B cell (primary cell): ENCODE data around the gene MR1. TPM values are rescaled to one million over a fixed set of nuclear protein-coding genes. Genes with fewer than 3 reads are reported as not detected.

ENCODE experiments used
- ATAC-seq: fragments of 200-7000 bp; cut with Tn5 transposase; one replicate; pipeline ENCODE4 v1.10.0; 2021; ENCODE audit warnings: low read depth, mild to moderate bottlenecking, moderate number of reproducible peaks, moderate library complexity
- CTCF ChIA-PET: fragments of 350-600 bp; sonication (Branson Sonifier 250); formaldehyde crosslinking; loops from one replicate; lab custom pipeline; 2021; ENCODE audit warnings: antibody characterized with exemption, inconsistent platforms; lab: Charles Lee
- POLR2A ChIA-PET: fragments of 350-600 bp; sonication (Branson Sonifier 250); formaldehyde crosslinking; loops from one replicate; lab custom pipeline; 2021; ENCODE audit warnings: antibody characterized with exemption; lab: Charles Lee
- DNase-seq: peaks from one replicate; pipeline ENCODE4 v3.0.0; 2013
- H2AFZ ChIP-seq: 2 replicates; pipeline ENCODE4 v1.6.1; 2012; ENCODE audit warnings: mild to moderate bottlenecking, low read depth, low read length; ENCODE audit not compliant: insufficient read depth, poor library complexity, severe bottlenecking
- H3K27ac ChIP-seq, 2 donors: 1 replicate in 1 of 2; 2 replicates in 1 of 2; pipeline ENCODE4 v1.5.1; 2012 to 2013; ENCODE audit warnings: low read length in 2 of 2, mild to moderate bottlenecking in 2 of 2, moderate library complexity in 1 of 2
- H3K27me3 ChIP-seq, 4 experiments: fragments of 200-600 bp in 1 of 4; sonication (generic) in 1 of 4; replicated peaks in 1 of 4; 1 replicate in 2 of 4; 2 replicates in 2 of 4; pipeline versions ENCODE4 v1.6.1 to v1.7.0; 2013 to 2016; ENCODE audit warnings: low read length in 3 of 4, mild to moderate bottlenecking in 2 of 4, mixed read lengths in 1 of 4, moderate library complexity in 1 of 4; ENCODE audit not compliant: insufficient read depth in 4 of 4, control insufficient read depth in 3 of 4; ENCODE audit errors: control extremely low read depth in 1 of 4
- H3K36me3 ChIP-seq, 2 experiments: replicated peaks in 1 of 2; 1 replicate in 1 of 2; 2 replicates in 1 of 2; pipeline versions ENCODE4 v1.6.1 to v1.7.1; 2013; ENCODE audit warnings: low read length in 1 of 2; ENCODE audit not compliant: insufficient read depth in 2 of 2, control insufficient read depth in 1 of 2; ENCODE audit errors: control extremely low read depth in 1 of 2, extremely low read depth in 1 of 2
- H3K4me1 ChIP-seq, 2 donors: fragments of 200-600 bp in 1 of 2; sonication (generic) in 1 of 2; 1 replicate in 1 of 2; 2 replicates in 1 of 2; pipeline versions ENCODE4 v1.5.1 to v1.6.1; 2013 to 2017; ENCODE audit warnings: low read length in 2 of 2; ENCODE audit not compliant: control insufficient read depth in 2 of 2, insufficient read depth in 2 of 2
- H3K4me2 ChIP-seq: replicated peaks from 2 replicates; pipeline ENCODE3; 2012; ENCODE audit warnings: mild to moderate bottlenecking, low read depth, low read length; ENCODE audit not compliant: poor library complexity, severe bottlenecking
- H3K4me3 ChIP-seq, 5 experiments: fragments of 200-600 bp in 1 of 5; sonication (generic) in 1 of 5; 1 replicate in 3 of 5; 2 replicates in 2 of 5; pipeline versions ENCODE4 v1.5.1 to v1.7.0; 2011 to 2016; ENCODE audit warnings: low read length in 4 of 5, mild to moderate bottlenecking in 4 of 5, low read depth in 2 of 5, control low read depth in 1 of 5, moderate library complexity in 1 of 5; ENCODE audit not compliant: insufficient read depth in 1 of 5; ENCODE audit errors: control extremely low read depth in 1 of 5, extremely low read depth in 1 of 5
- H3K79me2 ChIP-seq: fragments of 200-600 bp; sonication (generic); one replicate; pipeline ENCODE4 v1.6.0; 2016; ENCODE audit warnings: low read length; ENCODE audit not compliant: control insufficient read depth, insufficient read depth
- H3K9ac ChIP-seq: fragments of 200-600 bp; sonication (generic); 2 replicates; pipeline ENCODE4 v1.6.1; 2017; ENCODE audit warnings: mild to moderate bottlenecking, low read length, moderate library complexity
- H3K9me3 ChIP-seq, 3 donors: one replicate each; pipeline versions ENCODE4 v1.6.1 to v1.7.1; 2013; ENCODE audit warnings: low read length in 2 of 3; ENCODE audit not compliant: control insufficient read depth in 2 of 3, insufficient read depth in 1 of 3; ENCODE audit errors: control extremely low read depth in 1 of 3
- H4K20me1 ChIP-seq: 2 replicates; pipeline ENCODE4 v1.6.0; 2012; ENCODE audit warnings: mild to moderate bottlenecking, low read length; ENCODE audit not compliant: insufficient read depth, control insufficient read depth, poor library complexity, severe bottlenecking
- H3K27ac Mint-ChIP-seq: one replicate; pipeline ENCODE4 v1.8.0; 2021; ENCODE audit warnings: mixed read lengths
- H3K27me3 Mint-ChIP-seq: one replicate; pipeline ENCODE4 v1.8.0; 2021; ENCODE audit warnings: mixed read lengths
- H3K4me1 Mint-ChIP-seq: one replicate; pipeline ENCODE4 v1.8.0; 2021; ENCODE audit warnings: mixed read lengths
- H3K4me3 Mint-ChIP-seq: one replicate; pipeline ENCODE4 v1.8.0; 2021; ENCODE audit warnings: mixed read lengths
- H3K9me3 Mint-ChIP-seq: one replicate; pipeline ENCODE4 v1.8.0; 2022; ENCODE audit warnings: mixed read lengths; ENCODE audit not compliant: insufficient read depth
- CTCF ChIP-seq: fragments of 200-600 bp; IDR thresholded peaks from one replicate; pipeline ENCODE4 v1.8.0; 2022; ENCODE audit warnings: antibody characterized with exemption, mild to moderate bottlenecking
- EZH2 ChIP-seq: IDR thresholded peaks from 2 replicates; pipeline ENCODE4 v1.6.1; 2012; ENCODE audit warnings: borderline replicate concordance, low read depth, mild to moderate bottlenecking, moderate library complexity, low read length; ENCODE audit not compliant: insufficient read depth, poor library complexity, severe bottlenecking
- WGBS: methylation state at CpG from one replicate; pipeline ENCODE4 v1.1.5; 2013; ENCODE audit warnings: missing lambda C conversion rate; ENCODE audit not compliant: insufficient coverage; 5-methylcytosine and 5-hydroxymethylcytosine counted together
- intact Hi-C: fragments of 100-400 bp; cut with micrococcal nuclease; formaldehyde crosslinking; loops from one replicate; pipeline ENCODE4 v1.10.0; 2022
- polyA plus RNA-seq: library from polyadenylated mRNA; depleted of rRNA; stranded (reverse); fragments of >200 nt; gene quantifications from 2 replicates; pipeline ENCODE4 v1.2.3, GENCODE V29; 2012
- total RNA-seq, 2 donors: library from RNA; stranded (reverse); fragments of 120-200 nt in 1 of 2; gene quantifications; 1 replicate in 1 of 2; 2 replicates in 1 of 2; pipeline versions ENCODE4 v1.2.3 to v1.2.4, GENCODE V29; 2013 to 2022

MR1 gene
- total and polyA plus RNA-seq, 2 donors (not counting 1 experiment from before 2014, with no cell fraction given) = 9.5 to 28.2 TPM

- Histone ChIP-seq H4K20me1 (no peaks in the 10 kb centered on the region), H3K4me3 (no peak overlapping the region), H3K9me3 (no peaks in the 10 kb centered on the region), H2AFZ (no peak overlapping the region), H3K9ac (no peak overlapping the region), H3K27ac (no peak overlapping the region), H3K4me1 (no peaks in the 10 kb centered on the region), H3K4me2 (no peak overlapping the region), H3K36me3 (peaks cover 12 to 41% of the 10 kb centered on the region in 2 experiments), H3K79me2 (peaks cover 2% of the 10 kb centered on the region), H3K27me3 (no peaks in the 10 kb centered on the region)
- Mint-ChIP-seq H3K4me3 (no peak overlapping the region), H3K9me3 (no peaks in the 10 kb centered on the region), H3K4me1 (no peaks in the 10 kb centered on the region), H3K27ac (no peak overlapping the region), H3K27me3 (no peaks in the 10 kb centered on the region)
- ChIA-PET CTCF (no interaction called here), POLR2A (no interaction called here)
- TF ChIP-seq EZH2 (no peak), CTCF (no peak)
- no peak for DNase-seq
- intact Hi-C loops = no loop called here
- 100% methylated on average over 1 of the region's 3 CpGs for WGBS
- ATAC-seq = no peak
Observed at GRCh38 chr1:180994262-180994661, 39.5 kb upstream of the MR1 start.

GRCh38 chr1:180997843-180998504 is 35.8 kb upstream of the MR1 start:
- CTCF ChIA-PET = no interaction called here
- TF ChIP-seq CTCF (no peak), EZH2 (no peak)

More at GRCh38 chr1:180997843-180998504, 35.8 kb upstream of the MR1 start:
- Mint-ChIP-seq H3K4me1 (no peaks in the 10 kb centered on the region), H3K27me3 (no peaks in the 10 kb centered on the region), H3K27ac (no peak overlapping the region), H3K9me3 (no peaks in the 10 kb centered on the region), H3K4me3 (no peak overlapping the region)
- Histone ChIP-seq H3K79me2 (no peaks in the 10 kb centered on the region), H3K27me3 (no peaks in the 10 kb centered on the region), H3K4me3 (no peak overlapping the region), H3K9ac (no peak overlapping the region), H3K4me2 (no peak overlapping the region), H3K9me3 (no peaks in the 10 kb centered on the region), H2AFZ (no peak overlapping the region), H4K20me1 (no peaks in the 10 kb centered on the region), H3K4me1 (no peaks in the 10 kb centered on the region), H3K36me3 (peaks cover 12 to 31% of the 10 kb centered on the region in 2 experiments), H3K27ac (no peak overlapping the region)
- intact Hi-C loops = no loop called here
- DNase-seq = no peak
- POLR2A ChIA-PET = no interaction called here
- no peak for ATAC-seq
- WGBS = 85% methylated on average over 2 of the region's 4 CpGs
